HG03103 (cell line): ENCODE data around the gene KCTD16.

ENCODE experiments used
- ATAC-seq: cut with Tn5 transposase; IDR thresholded peaks from one replicate; pipeline ENCODE4 v1.9.1; 2021; ENCODE audit warnings: low read depth; ENCODE audit not compliant: unreplicated experiment

KCTD16 gene

GRCh38 chr5:144162686-144163085 is 8.0 kb upstream of the KCTD16 start:
- no peak for ATAC-seq

DNA sequence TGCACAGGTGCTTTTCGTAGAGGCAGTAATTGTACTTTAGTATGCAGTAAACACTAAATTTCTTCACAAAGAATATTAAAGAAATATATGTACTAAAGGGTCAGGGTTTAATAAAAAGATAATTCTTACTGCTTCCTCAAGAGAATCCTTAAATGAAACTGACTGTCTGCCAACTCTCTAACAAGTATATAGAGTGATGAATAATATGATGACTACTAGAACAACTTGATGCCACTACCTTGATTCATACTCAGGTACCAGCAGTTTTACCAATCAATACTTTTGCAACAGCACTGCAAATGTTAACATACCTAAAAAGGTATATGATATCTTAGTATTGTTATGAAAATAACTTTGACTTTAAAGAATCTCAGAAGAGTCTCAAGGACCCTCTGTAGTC is 4.0 kb upstream of the KCTD16 start:
- ATAC-seq = no peak

GRCh38 chr5:144167998-144168397 is 2.7 kb upstream of the KCTD16 start:
- ATAC-seq = no peak

DNA sequence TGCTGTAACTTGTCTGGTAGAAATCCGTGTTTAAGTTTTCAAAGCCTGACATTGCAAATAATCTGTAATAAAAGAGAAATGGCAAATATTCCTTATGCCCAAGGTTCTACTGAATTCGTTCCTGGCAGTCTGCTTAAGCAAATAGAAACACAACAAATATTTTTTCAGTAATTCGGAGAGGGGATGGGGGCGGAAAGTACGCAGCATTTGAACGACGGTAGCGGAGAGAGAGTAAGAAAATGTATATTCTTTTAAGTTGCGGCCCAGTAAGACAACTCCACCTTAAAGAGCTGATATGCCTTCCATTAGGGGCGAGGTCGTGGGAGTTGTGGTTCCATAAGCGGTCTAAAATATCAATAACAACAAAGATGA is 783 bp upstream of the KCTD16 start:
- ATAC-seq = peak; percentile 0

- no peak for ATAC-seq
Observed at GRCh38 chr5:144173766-144174165, 3.1 kb downstream of the KCTD16 start.

GRCh38 chr5:144177548-144177947 is 6.9 kb downstream of the KCTD16 start:
- no peak for ATAC-seq

GRCh38 chr5:144179226-144179625 is 8.6 kb downstream of the KCTD16 start:
- ATAC-seq = no peak

DNA sequence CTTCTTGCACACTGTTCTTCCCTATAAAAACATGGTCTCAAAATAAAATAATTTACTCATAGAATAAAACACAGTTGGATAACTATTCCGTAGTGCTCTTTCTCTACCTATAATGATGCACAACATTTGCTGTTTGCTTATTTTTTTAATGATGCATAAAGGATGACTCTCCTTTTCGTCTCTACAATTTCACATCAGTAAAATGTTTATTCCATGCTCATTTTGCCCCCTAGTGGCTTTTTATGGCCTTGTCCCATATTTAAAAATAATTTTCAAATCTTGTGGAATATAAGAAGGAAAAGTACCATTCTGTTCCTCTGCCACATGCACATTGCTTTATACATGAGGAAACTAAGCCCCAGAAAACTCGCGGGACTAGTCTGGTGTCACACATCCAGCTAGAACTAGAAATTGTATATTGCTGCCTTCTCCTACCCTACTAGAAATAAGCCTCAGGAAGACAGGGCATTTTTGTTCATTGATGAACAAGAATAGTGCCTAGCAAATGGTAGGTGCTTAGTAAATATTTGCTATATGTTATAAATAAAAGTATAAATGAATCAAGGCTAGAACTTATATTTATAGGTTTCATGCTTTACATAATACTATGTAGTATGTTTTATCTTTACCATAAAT is 12.7 kb downstream of the KCTD16 start:
- ATAC-seq = no peak

DNA sequence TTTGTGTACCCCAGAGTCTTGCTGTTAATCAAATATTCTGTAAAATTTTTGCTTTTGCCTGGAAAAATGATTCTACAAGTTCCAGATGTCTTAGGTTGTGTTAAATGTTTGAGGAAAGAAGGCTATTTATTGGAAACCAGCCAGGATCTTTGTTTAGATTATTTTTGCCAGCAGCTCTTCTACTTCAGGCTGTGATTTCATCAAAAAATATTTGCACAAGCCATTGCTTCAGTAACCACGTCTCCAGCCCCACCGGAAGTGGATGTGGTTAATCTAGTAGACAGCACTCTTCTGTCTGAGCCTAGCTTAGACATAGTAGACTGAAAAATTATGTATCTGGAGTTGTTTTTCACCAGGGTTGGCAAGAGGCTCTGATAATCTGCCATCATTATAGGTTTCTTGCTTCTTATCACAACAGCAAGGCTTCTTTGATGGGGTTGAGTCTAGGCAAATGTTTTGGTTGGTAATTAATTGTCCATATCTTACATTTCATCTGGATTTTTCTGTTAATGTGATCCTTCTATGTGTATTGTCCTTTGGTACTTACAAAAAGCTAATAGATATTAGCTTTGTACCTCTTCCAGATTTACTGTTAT is 17.1 kb downstream of the KCTD16 start:
- ATAC-seq = peak; percentile 91

GRCh38 chr5:144189800-144190429 is 19.2 kb downstream of the KCTD16 start:
- ATAC-seq = no peak

- no peak for ATAC-seq
Observed at GRCh38 chr5:144191531-144191930, 20.9 kb downstream of the KCTD16 start.

- ATAC-seq = peak; percentile 87
Observed at GRCh38 chr5:144191998-144192397, 21.3 kb downstream of the KCTD16 start.

DNA sequence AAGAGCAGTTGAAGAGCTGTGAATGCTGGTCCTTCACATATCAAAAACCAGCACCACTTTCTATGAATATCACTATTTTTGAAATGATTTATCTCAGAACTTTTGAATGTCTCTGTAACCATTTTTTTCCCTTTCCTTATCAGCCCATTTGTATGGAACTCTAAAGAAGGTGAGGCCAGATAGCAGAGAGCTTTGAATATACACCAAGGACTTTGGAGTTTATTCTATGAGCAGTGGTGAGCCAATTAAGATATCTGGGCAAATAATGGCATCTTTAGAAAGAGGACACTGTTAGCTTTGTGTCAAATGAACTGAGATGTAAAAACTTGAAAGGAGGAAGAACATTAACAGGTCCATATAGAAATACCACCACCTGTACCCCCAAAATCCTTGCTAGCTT is 22.0 kb downstream of the KCTD16 start:
- ATAC-seq = no peak

DNA sequence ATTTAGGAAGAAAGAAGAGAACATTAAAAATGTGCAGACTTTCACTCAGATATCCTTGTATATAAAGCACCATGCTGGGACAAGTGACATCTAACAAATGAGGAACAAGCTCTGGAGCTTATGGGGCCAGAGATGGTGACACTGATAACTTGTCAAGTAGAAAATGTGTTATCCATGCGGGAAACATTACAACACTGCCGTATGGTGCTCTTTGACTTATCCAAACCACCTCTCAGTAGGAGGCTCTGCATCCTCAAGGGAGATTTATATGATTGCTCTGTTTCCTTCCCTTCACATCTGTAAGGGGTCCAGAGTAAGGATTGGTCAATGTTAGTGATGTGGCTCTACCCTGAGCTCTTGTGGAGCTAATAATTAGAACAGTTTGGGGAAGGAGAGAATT is 23.5 kb downstream of the KCTD16 start:
- no peak for ATAC-seq

- ATAC-seq = no peak
Observed at GRCh38 chr5:144195448-144195847, 24.8 kb downstream of the KCTD16 start.

- no peak for ATAC-seq
Observed at GRCh38 chr5:144196612-144197011, 25.9 kb downstream of the KCTD16 start.

- ATAC-seq = no peak
Observed at GRCh38 chr5:144198386-144198785, 27.7 kb downstream of the KCTD16 start.

DNA sequence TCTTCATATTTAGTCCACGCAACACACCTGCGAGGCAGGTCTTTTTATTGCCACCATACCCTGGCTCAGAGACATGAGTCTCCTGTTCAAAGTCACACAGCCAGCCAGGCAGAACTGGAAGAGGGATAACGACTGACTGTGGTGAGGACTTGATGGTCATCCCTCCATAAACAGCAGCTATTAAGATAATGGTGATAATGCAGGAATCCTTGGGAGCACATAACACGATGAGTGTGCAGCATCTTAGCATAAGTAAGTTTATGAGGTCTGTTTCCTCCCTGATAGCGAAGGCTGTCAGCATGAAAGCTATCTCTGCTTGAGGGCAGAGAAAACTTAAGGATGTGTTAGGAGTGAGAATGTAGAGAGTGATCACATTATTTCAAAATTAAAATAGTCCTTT is 30.9 kb downstream of the KCTD16 start:
- ATAC-seq = no peak

- no peak for ATAC-seq
Observed at GRCh38 chr5:144202072-144202471, 31.4 kb downstream of the KCTD16 start.

DNA sequence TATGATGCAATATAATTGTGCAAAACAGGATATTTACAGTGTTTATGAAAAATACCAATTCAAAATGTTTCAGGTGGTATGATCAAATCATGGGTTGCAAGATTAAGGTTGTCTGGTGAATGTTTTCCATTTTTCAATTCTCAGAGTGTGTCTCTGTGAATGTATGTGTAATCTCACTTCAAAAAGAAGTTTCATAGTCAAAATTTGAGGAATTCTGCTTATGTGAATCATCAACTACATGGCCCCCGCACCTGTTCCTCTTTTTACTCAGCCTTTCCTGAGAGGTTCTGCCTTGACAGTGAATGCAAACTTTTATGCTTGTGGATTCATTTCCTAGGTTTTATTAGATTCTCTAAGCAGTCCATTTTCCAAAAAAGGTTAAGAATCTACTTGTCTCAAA is 32.1 kb downstream of the KCTD16 start:
- no peak for ATAC-seq

DNA sequence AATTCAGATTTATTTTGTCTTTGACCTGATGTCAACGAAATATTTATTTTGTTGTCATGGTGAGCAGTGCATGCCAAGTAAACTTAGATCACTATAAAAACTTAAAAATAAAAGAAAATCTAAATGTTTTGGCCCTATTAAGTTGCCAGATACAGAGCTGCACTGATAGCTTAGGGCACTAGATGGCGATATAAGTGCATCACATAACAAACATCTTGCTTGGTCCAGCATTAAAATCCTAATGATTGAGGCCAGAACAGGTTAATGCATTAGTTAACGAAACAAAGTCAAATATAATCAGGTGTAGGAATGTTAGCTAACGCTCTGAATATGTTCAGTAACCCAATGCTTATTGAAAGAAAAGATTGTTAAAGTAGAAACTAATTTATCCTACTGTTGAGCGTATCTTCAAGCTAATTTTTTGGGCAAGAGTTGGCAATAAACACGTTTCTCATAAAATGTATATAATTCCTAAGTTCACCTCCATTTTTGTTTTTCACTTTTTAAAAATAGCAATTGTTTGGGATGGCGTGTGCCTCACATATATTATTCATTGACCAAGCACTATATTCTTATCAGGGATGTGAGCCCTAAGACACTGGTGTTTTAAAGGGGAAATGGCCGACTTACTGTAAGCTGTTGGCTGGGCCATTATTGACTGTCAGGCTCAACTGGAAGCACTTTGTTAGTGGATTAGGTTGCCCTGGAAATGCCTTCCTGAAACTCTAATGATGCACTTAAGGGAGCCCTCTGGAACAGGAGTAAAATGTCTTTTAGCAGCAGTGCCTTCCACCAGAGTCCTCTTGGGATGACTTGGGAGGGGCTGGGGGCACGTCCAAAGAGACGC is 33.3 kb downstream of the KCTD16 start:
- ATAC-seq = peak; percentile 86
